Body of pancreas (tissue), 4 donors: ENCODE measurements around the gene GAK.

Experiments
- POLR2A ChIP-seq, 3 donors: fragments of 450-650 bp; IDR thresholded peaks; one replicate each; pipeline ENCODE4 v1.6.1; 2016; ENCODE audit warnings: antibody characterized with exemption in 3 of 3, mild to moderate bottlenecking in 2 of 3
- TF ChIP-seq, protein P1 (sequence below), 7 experiments: fragments of 450-650 bp in 4 of 7; fragments of 200-600 bp in 3 of 7; sonication (generic) in 3 of 7; IDR thresholded peaks; one replicate each; pipeline ENCODE4 v1.5.1; 2016 to 2019; ENCODE audit warnings: antibody characterized with exemption in 7 of 7

DNA sequence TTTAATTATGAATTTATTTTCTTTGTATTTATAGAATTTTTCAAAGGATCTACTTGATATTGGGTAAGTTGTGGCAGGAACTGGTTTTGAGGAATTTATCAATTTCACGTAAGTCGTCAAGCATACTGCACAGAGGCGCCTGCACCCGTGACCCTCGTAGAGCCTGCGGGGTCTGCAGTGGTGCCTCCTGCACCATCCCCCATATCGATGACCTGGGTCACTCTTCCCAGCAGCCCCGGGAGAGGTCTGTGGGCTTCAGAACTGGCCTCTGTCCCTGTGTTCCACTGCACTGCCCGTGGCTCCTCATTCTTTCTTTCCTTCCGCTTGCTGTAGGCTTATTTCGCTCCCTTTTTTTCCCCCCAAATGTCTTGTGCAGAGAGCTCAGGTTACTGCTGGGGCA lies 74.7 kb downstream of the GAK start:
- TF ChIP-seq, protein P1, sequence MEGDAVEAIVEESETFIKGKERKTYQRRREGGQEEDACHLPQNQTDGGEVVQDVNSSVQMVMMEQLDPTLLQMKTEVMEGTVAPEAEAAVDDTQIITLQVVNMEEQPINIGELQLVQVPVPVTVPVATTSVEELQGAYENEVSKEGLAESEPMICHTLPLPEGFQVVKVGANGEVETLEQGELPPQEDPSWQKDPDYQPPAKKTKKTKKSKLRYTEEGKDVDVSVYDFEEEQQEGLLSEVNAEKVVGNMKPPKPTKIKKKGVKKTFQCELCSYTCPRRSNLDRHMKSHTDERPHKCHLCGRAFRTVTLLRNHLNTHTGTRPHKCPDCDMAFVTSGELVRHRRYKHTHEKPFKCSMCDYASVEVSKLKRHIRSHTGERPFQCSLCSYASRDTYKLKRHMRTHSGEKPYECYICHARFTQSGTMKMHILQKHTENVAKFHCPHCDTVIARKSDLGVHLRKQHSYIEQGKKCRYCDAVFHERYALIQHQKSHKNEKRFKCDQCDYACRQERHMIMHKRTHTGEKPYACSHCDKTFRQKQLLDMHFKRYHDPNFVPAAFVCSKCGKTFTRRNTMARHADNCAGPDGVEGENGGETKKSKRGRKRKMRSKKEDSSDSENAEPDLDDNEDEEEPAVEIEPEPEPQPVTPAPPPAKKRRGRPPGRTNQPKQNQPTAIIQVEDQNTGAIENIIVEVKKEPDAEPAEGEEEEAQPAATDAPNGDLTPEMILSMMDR (IDR thresholded peaks at IDR 0.05): no peak
- no peak for TF ChIP-seq POLR2A (IDR thresholded peaks at IDR 0.05)
